Transverse colon (tissue), 4 donors: Measurements from ENCODE around the gene CLDN11.

Source experiments
- EP300 ChIP-seq: sonication (generic); formaldehyde crosslinking; IDR thresholded peaks from one replicate; pipeline ENCODE4 v1.6.1; 2017; ENCODE audit warnings: antibody characterized with exemption, low read depth
- POLR2A ChIP-seq: fragments of 450-650 bp; IDR thresholded peaks from one replicate; pipeline ENCODE4 v1.6.1; 2016; ENCODE audit warnings: antibody characterized with exemption, mild to moderate bottlenecking, moderate library complexity
- POLR2AphosphoS5 ChIP-seq, 3 donors: sonication (generic); formaldehyde crosslinking; IDR thresholded peaks; one replicate each; pipeline ENCODE4 v1.6.1; 2016; ENCODE audit warnings: antibody characterized with exemption in 3 of 3
- TF ChIP-seq, protein P1 (sequence below), 5 experiments: fragments of 200-600 bp in 3 of 5; fragments of 450-650 bp in 2 of 5; sonication (generic) in 3 of 5; IDR thresholded peaks; 1 replicate in 2 of 5; 2 replicates in 3 of 5; pipeline ENCODE4 v1.5.1; 2016 to 2017; ENCODE audit warnings: antibody characterized with exemption in 5 of 5, inconsistent platforms in 3 of 5, mild to moderate bottlenecking in 2 of 5, moderate library complexity in 1 of 5

DNA sequence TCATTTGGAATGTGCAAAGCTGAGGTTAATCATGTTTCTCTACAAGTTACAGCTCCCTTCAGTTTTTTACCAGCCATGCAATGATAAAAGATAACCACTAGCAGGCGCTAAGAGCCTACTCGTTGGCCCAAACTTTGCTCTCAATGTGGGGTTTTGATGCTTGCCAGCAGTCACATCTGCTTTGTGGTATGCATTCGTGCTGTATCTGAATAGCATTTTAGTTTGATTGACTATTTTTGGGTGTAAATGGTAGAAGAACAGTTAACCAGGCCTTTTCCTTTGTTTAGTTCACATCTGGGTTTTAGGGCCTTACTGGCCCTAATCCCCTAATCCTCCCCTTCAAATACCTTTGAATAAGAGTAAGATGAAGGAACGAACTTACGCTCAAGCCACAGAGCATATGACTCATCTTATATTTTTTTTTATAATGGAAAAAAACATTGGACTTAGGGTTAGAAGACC is 4.4 kb upstream of the CLDN11 start:
- TF ChIP-seq, protein P1, sequence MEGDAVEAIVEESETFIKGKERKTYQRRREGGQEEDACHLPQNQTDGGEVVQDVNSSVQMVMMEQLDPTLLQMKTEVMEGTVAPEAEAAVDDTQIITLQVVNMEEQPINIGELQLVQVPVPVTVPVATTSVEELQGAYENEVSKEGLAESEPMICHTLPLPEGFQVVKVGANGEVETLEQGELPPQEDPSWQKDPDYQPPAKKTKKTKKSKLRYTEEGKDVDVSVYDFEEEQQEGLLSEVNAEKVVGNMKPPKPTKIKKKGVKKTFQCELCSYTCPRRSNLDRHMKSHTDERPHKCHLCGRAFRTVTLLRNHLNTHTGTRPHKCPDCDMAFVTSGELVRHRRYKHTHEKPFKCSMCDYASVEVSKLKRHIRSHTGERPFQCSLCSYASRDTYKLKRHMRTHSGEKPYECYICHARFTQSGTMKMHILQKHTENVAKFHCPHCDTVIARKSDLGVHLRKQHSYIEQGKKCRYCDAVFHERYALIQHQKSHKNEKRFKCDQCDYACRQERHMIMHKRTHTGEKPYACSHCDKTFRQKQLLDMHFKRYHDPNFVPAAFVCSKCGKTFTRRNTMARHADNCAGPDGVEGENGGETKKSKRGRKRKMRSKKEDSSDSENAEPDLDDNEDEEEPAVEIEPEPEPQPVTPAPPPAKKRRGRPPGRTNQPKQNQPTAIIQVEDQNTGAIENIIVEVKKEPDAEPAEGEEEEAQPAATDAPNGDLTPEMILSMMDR (IDR thresholded peaks at IDR 0.05) = peak; percentile 86 to 96 (median 89)
- TF ChIP-seq POLR2AphosphoS5 (IDR thresholded peaks at IDR 0.05) (no peak), EP300 (no peak), POLR2A (no peak)
